Body of pancreas (tissue), 4 donors: ENCODE data around the gene STARD3. TPM values are rescaled to one million over a fixed set of nuclear protein-coding genes. Genes with fewer than 3 reads are reported as not detected.
A peak's percentile ranks its signal among the peaks of the same experiment; 100 is the strongest.

Source experiments
- ATAC-seq: fragments of 150-250 bp; one replicate; pipeline ENCODE4 v1.9.1; 2016
- DNase-seq, 4 donors: peaks; one replicate each; pipeline ENCODE4 v3.0.0-alpha.2; 2019
- H3K27ac ChIP-seq, 4 donors: fragments of 200-600 bp; sonication (generic); 1 replicate in 3 of 4; 2 replicates in 1 of 4; pipeline versions ENCODE4 v1.5.1 to v1.6.1; 2016 to 2019; ENCODE audit warnings: mild to moderate bottlenecking in 1 of 4, mixed read lengths in 1 of 4, moderate library complexity in 1 of 4
- H3K27me3 ChIP-seq, 2 donors: fragments of 200-600 bp; sonication (generic); one replicate each; pipeline ENCODE4 v1.6.0; 2016; ENCODE audit warnings: mild to moderate bottlenecking in 1 of 2
- H3K36me3 ChIP-seq, 2 donors: fragments of 200-600 bp; sonication (generic); replicated peaks in 1 of 2; 2 replicates each; pipeline ENCODE4 v1.5.1; 2016; ENCODE audit warnings: low read depth in 2 of 2; ENCODE audit not compliant: insufficient read depth in 1 of 2
- H3K4me1 ChIP-seq: fragments of 200-600 bp; sonication (generic); one replicate; pipeline ENCODE4 v1.6.0; 2016
- H3K4me3 ChIP-seq, 2 donors: fragments of 200-600 bp; sonication (generic); 1 replicate in 1 of 2; 2 replicates in 1 of 2; pipeline ENCODE4 v1.5.1; 2016 to 2019
- H3K9me3 ChIP-seq, 3 donors: fragments of 200-600 bp; sonication (generic); 1 replicate in 2 of 3; 2 replicates in 1 of 3; pipeline ENCODE4 v1.5.1; 2016
- CTCF ChIP-seq, 7 experiments: fragments of 450-650 bp in 4 of 7; fragments of 200-600 bp in 3 of 7; sonication (generic) in 3 of 7; IDR thresholded peaks; one replicate each; pipeline ENCODE4 v1.5.1; 2016 to 2019; ENCODE audit warnings: antibody characterized with exemption in 7 of 7
- POLR2A ChIP-seq, 3 donors: fragments of 450-650 bp; IDR thresholded peaks; one replicate each; pipeline ENCODE4 v1.6.1; 2016; ENCODE audit warnings: antibody characterized with exemption in 3 of 3, mild to moderate bottlenecking in 2 of 3
- WGBS, 2 donors: methylation state at CpG; one replicate each; pipeline ENCODE4 v1.1.5; 2017; 5-methylcytosine and 5-hydroxymethylcytosine counted together
- intact Hi-C: fragments of 100-400 bp; cut with DNase I; formaldehyde crosslinking; loops from one replicate; pipeline ENCODE4 v1.15.1; 2023
- total RNA-seq, 2 donors: library from RNA; depleted of rRNA; stranded (reverse); fragments of >200 nt; gene quantifications; one replicate each; pipeline ENCODE4 v1.1.0, GENCODE V29; 2016

STARD3 gene
- total RNA-seq, 2 donors from 2014 or later = 30.1 to 63.9 TPM

- H3K27ac ChIP-seq = no peak overlapping the region
- 62 to 70% methylated on average over 13 of the region's 13 CpGs for WGBS, 2 donors
- TF ChIP-seq POLR2A (IDR thresholded peaks at IDR 0.05) = no peak
- no peak for TF ChIP-seq CTCF (IDR thresholded peaks at IDR 0.05)
- peaks cover 24% of the 10 kb centered on the region for H3K4me1 ChIP-seq
- H3K36me3 ChIP-seq = no peaks in the 10 kb centered on the region
- H3K27me3 ChIP-seq = no peaks in the 10 kb centered on the region
- H3K9me3 ChIP-seq = no peaks in the 10 kb centered on the region
- H3K4me3 ChIP-seq = no peak overlapping the region
- DNase-seq (peak in 1 of 4 donors; percentile 14), ATAC-seq (no peak)
- intact Hi-C loops = no loop called here
These were observed 40.8 kb downstream of the STARD3 start for GRCh38 chr17:39677542-39678339.

GRCh38 chr17:39678340-39679116, 41.6 kb downstream of the STARD3 start:
- TF ChIP-seq POLR2A (IDR thresholded peaks at IDR 0.05) (no peak), CTCF (IDR thresholded peaks at IDR 0.05) (no peak)
- Histone ChIP-seq H3K9me3 (no peaks in the 10 kb centered on the region), H3K4me1 (peaks cover 24% of the 10 kb centered on the region), H3K27ac (no peak overlapping the region), H3K27me3 (no peaks in the 10 kb centered on the region), H3K36me3 (no peaks in the 10 kb centered on the region), H3K4me3 (no peak overlapping the region)
- intact Hi-C loops = no loop called here
- DNase-seq = no peak
- no peak for ATAC-seq
- WGBS, 2 donors = 84 to 89% methylated on average over 10 to 13 of the region's 13 CpGs

GRCh38 chr17:39679521-39680192, 42.7 kb downstream of the STARD3 start:
- intact Hi-C loops = loop anchor here (10.0 kb wide), 1 partner anchor 65 kb away; no protein-coding TSS in a partner anchor
- TF ChIP-seq POLR2A (IDR thresholded peaks at IDR 0.05) (no peak), CTCF (IDR thresholded peaks at IDR 0.05) (no peak)
- WGBS, 2 donors = 63 to 79% methylated on average over 11 to 12 of the region's 12 CpGs
- Histone ChIP-seq H3K27me3 (no peaks in the 10 kb centered on the region), H3K36me3 (no peaks in the 10 kb centered on the region), H3K9me3 (no peaks in the 10 kb centered on the region), H3K27ac (no peak overlapping the region), H3K4me3 (no peak overlapping the region), H3K4me1 (peaks cover 20% of the 10 kb centered on the region)
- DNase-seq = no peak
- ATAC-seq = no peak

DNA sequence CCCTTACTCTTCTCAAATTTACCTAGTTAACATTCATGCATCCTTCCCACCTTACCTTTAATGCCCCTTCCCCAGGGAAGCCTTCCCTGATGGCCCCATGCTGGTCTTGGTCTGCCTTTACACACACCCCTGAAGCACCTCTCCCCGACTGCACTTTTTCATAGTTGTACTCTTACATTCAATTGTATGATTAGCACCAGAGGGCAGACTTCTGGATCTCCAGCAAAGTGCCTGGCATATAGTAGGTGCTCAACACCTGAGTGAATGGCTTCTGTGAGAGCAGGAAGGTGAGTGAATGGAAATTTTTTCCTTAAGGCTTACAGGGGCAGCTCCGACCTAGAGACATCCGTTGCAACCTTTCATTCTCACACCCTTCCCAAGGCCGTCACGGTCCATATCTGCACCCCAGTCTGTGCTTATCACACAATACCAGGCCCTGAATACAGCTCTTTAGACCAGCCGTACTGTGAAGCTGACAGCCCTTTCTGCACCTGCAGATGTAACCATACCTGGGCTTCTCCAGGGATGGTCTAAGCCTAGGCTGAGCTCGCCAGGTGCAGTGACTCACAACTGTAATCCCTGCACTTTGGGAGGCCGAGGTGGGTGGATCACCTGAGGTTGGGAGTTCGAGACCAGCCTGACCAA, 46.5 kb downstream of the STARD3 start:
- ATAC-seq = no peak
- no peaks in the 10 kb centered on the region for H3K27me3 ChIP-seq
- intact Hi-C loops = loop anchor here (10.0 kb wide), 1 partner anchor 61 kb away; no protein-coding TSS in a partner anchor
- H3K36me3 ChIP-seq = no peaks in the 10 kb centered on the region
- no peak overlapping the region for H3K27ac ChIP-seq
- no peaks in the 10 kb centered on the region for H3K9me3 ChIP-seq
- 82 to 83% methylated on average over 7 to 9 of the region's 9 CpGs for WGBS, 2 donors
- H3K4me1 ChIP-seq = peaks cover 13% of the 10 kb centered on the region
- H3K4me3 ChIP-seq = no peak overlapping the region
- TF ChIP-seq CTCF (IDR thresholded peaks at IDR 0.05) (no peak), POLR2A (IDR thresholded peaks at IDR 0.05) (no peak)
- DNase-seq = no peak
